ENCODE measurements around the gene SVOP.

The SVOP gene

GRCh38 chr12:108972358-108972757, 48.5 kb downstream of the SVOP start:
- no peak for FAIRE-seq

- no peak for FAIRE-seq
Observed at GRCh38 chr12:108969622-108970021, 51.2 kb downstream of the SVOP start.

- no peak for FAIRE-seq
Observed at GRCh38 chr12:108967869-108968540, 52.9 kb downstream of the SVOP start.

GRCh38 chr12:108966378-108967151, 54.3 kb downstream of the SVOP start:
- no peak for FAIRE-seq

- FAIRE-seq: no peak
Observed at GRCh38 chr12:108965886-108966285, 55.0 kb downstream of the SVOP start.

- no peak for FAIRE-seq
Observed at GRCh38 chr12:108964371-108965352, 56.2 kb downstream of the SVOP start.

GRCh38 chr12:108962256-108962655, 58.6 kb downstream of the SVOP start:
- no peak for FAIRE-seq

- FAIRE-seq: no peak
Observed at GRCh38 chr12:108959748-108960655, 60.9 kb downstream of the SVOP start.

GRCh38 chr12:108955225-108955835, 65.5 kb downstream of the SVOP start:
- FAIRE-seq: no peak

- no peak for FAIRE-seq
Observed at GRCh38 chr12:108950991-108951739, 69.7 kb downstream of the SVOP start.

- FAIRE-seq: no peak
Observed at GRCh38 chr12:108949976-108950375, 70.9 kb downstream of the SVOP start.

GRCh38 chr12:108948367-108948766, 72.5 kb downstream of the SVOP start:
- no peak for FAIRE-seq

- no peak for FAIRE-seq
Observed at GRCh38 chr12:108947097-108947496, 73.8 kb downstream of the SVOP start.

- no peak for FAIRE-seq
Observed at GRCh38 chr12:108940138-108940537, 80.7 kb downstream of the SVOP start.

- FAIRE-seq: no peak
Observed at GRCh38 chr12:108939594-108939993, 81.3 kb downstream of the SVOP start.

GRCh38 chr12:108938247-108938924, 82.5 kb downstream of the SVOP start:
- FAIRE-seq: no peak

GRCh38 chr12:108935159-108935763, 85.6 kb downstream of the SVOP start:
- FAIRE-seq: no peak

- no peak for FAIRE-seq
Observed at GRCh38 chr12:108933949-108934348, 86.9 kb downstream of the SVOP start.

- no peak for FAIRE-seq
Observed at GRCh38 chr12:108930756-108931155, 90.1 kb downstream of the SVOP start.

- no peak for FAIRE-seq
Observed at GRCh38 chr12:108930155-108930554, 90.7 kb downstream of the SVOP start.

Data from TTC549 (cell line).